Coronary artery (tissue), 2 donors: ENCODE results near the gene GMIP.

Experiments used
- DNase-seq: peaks from one replicate; pipeline ENCODE4 v3.0.0-alpha.2; 2017; ENCODE audit warnings: low spot score
- H3K27ac ChIP-seq, 2 donors: fragments of 200-600 bp; sonication (generic); one replicate each; pipeline ENCODE4 v1.5.1; 2016 to 2019
- H3K4me3 ChIP-seq: fragments of 200-600 bp; sonication (generic); 2 replicates; pipeline ENCODE4 v1.5.1; 2016; ENCODE audit warnings: mild to moderate bottlenecking, moderate library complexity
- TF ChIP-seq, protein P1 (sequence below): fragments of 200-600 bp; sonication (generic); IDR thresholded peaks from one replicate; pipeline ENCODE4 v1.5.1; 2019; ENCODE audit warnings: antibody characterized with exemption

Gene GMIP

DNA sequence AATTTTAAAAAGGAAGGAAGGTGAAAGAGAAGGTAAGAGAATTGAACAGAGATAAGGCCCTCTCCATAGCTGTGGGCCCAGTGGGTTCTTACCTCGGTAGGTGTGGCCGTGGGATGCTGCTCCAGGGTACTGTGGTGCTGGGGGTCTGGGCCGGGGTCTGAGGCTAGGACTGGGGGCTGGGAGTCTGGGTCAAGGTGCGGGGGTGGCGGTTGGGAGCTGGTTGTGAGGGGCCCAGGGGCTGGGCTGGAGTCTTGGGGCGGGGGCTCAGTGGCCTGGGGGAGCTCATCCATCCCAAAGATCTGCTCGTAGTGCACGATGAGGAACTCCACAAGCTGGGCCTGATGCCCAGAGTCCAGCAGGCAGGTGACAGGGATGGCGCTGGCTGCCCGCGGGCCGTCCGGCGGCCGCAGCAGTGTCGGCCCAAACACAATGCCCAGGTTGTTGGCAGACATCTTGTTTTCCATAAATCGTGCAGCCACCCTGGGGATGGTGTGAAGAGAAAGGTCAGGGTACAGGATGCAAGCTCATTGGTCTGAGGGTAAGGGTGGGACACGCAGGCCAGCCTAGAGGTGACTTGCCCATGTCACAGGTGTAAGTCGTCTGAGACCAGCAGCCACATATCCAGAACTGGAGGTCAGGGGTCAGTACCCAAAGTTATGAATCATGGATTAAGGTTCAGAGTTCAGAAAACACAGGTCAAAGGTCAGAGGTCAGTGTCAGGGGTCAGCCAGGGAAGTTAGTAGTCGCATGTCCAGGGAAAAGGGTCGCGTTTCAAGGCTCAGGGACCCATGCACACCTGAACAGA, 9.5 kb downstream of the GMIP start:
- DNase-seq: no peak
- H3K4me3 ChIP-seq: no peak overlapping the region
- no peak overlapping the region for H3K27ac ChIP-seq
- TF ChIP-seq, protein P1, sequence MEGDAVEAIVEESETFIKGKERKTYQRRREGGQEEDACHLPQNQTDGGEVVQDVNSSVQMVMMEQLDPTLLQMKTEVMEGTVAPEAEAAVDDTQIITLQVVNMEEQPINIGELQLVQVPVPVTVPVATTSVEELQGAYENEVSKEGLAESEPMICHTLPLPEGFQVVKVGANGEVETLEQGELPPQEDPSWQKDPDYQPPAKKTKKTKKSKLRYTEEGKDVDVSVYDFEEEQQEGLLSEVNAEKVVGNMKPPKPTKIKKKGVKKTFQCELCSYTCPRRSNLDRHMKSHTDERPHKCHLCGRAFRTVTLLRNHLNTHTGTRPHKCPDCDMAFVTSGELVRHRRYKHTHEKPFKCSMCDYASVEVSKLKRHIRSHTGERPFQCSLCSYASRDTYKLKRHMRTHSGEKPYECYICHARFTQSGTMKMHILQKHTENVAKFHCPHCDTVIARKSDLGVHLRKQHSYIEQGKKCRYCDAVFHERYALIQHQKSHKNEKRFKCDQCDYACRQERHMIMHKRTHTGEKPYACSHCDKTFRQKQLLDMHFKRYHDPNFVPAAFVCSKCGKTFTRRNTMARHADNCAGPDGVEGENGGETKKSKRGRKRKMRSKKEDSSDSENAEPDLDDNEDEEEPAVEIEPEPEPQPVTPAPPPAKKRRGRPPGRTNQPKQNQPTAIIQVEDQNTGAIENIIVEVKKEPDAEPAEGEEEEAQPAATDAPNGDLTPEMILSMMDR: no peak

DNA sequence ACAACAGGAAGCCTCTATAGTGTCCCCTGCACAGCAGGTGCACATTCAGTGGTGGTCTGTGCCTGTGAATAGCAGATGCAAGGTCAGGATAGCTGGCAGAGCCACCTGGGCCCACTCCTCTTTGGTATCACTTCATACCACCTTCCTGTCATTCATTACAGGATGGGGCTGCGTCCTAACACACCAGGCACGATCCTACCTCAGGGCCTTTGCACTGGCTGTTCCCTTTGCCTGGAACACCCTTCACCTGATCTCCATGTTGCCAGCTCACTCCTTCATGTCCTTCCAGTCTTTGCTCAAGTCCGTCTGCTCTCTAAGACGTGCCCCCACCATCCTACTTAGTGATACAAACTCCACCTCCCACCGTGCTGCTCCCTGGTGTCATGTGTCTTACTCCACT, 10.8 kb downstream of the GMIP start:
- TF ChIP-seq, protein P1: no peak
- Histone ChIP-seq H3K27ac (no peak overlapping the region), H3K4me3 (no peak overlapping the region)
- DNase-seq: no peak

DNA sequence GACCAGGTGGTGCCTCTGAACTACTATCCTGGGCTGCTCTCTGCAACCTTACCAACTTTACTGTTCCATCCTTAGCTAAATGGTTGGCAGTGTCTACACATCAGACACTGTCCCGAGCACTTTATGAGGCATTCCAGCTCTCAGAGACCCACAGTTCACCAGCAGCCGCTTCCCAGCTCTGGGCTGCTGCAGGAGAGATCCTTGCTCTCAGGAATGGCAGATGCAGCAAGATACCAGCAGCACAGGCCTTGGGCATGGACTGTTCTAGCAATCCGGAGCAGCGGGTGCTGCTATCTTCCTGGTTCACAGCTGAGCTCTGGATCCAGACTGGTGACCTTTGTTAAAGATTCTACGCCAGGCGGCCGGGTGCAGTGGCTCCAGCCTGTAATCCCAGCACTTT, 12.1 kb downstream of the GMIP start:
- TF ChIP-seq, protein P1: no peak
- no peak for DNase-seq
- no peak overlapping the region for H3K27ac ChIP-seq
- H3K4me3 ChIP-seq: no peak overlapping the region

DNA sequence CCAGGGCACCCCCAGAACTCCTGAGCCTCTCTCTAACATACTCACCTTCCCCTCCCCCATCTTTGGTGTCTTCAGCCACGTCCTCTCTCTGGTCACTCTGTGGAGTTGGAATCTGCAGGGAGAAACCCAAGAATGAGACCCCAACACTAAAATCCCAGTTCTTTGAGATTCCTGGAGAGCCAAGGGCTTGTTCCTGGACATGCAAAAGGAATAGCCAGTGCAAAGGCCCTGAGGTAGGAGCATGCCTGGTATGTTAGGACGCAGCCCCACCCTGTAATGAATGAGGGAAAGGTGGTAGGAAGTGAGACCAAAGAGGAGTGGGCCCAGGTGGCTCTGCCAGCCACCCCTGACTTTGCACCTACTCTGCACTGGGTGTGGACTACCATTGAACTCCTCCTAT, 13.0 kb downstream of the GMIP start:
- DNase-seq: no peak
- no peak overlapping the region for H3K4me3 ChIP-seq
- H3K27ac ChIP-seq: no peak overlapping the region
- TF ChIP-seq, protein P1: no peak

DNA sequence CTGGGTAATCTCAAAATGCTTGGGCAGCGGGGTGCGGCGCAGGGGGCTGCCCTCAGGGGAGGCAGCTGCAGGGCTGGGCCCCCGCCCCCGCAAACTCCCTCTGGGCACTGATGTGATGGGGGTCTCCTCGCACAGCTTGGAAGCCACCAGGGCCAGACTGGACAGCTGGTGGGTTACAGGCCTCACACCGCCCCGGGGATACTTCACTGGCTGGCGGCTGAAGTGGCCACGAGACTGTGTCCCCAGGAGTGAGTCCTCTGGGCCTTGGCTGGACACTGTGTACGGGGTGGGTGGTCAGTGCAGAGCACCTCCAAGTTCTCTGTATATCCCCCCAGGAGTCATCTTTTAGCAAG, 13.4 kb downstream of the GMIP start:
- TF ChIP-seq, protein P1: no peak
- no peak overlapping the region for H3K27ac ChIP-seq
- DNase-seq: no peak
- H3K4me3 ChIP-seq: no peak overlapping the region

DNA sequence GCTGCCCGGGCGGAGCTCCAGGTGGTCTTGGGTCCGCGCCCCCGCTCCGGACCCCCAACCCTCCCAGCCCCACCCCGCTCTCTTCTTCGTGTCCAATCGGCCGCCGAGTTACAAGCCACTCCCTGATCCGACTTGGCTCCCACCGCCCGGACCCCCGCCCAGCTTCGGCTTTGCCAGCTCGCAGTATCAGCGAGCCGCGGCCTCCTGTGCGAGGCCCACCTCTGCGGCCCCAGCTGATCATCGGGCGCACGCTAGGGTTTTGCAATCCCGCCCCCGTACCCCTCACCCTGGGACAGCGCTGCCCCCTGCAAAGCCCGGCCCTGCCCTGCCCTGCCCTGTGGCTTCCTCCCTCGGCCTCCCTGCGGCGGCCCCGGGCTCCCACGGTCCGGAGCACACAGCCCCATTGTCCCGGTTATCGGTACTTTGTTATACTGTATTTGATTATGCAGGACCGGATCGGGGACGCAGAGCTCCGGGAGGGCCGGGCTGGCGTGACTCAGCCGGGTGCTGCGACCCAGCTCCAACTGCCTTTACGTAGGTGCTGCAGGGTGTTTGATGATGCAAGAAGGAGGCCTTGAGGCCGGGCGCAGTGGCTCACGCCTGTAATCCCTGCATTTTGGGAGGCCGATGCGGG, 14.8 kb downstream of the GMIP start:
- TF ChIP-seq, protein P1: no peak
- Histone ChIP-seq H3K27ac (no peak overlapping the region), H3K4me3 (peak overlapping the region; percentile 71)
- DNase-seq: no peak
